GM12874 (cell line): ENCODE measurements around the gene C3orf18.

ENCODE experiments used
- TF ChIP-seq, protein P1 (sequence below): IDR thresholded peaks from 2 replicates; pipeline ENCODE4 v1.5.1; 2011; ENCODE audit warnings: low read depth, mild to moderate bottlenecking, control low read depth, low read length, moderate library complexity; ENCODE audit not compliant: insufficient read depth

C3orf18 gene

DNA sequence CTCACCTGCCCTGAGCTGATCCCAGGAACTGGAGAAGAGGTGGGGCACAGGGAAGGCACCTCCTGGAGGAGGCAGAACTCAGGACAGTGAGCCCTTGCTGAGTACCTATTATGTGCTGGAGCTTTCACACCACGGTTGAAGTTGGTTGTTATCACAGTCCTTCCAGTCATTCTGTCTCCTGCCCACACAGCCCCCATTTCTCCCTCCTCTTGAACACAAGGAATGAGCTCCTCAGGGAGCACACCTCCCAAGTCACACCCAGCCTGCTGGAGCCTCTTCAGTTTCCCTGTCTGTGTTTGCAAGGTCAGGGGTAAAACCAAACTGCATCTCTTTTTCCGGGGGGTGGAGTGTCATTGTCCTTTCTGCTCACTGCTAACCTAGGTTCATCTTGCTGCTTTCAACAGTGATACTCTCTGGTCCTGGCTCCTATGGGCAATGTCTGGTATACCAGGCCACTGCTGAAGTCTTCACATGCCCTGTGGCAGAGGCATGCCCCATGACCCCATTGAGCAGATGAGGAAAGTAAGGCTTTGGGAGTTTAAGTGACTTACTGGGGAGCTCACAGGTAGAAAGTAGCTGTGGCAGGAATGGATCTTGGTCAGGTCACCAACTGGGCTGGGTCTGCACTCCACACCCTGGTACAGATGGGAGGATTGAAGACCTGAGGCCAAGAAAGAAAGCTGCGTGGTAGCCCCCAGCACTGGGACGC is 30.0 kb downstream of the C3orf18 start:
- TF ChIP-seq, protein P1, sequence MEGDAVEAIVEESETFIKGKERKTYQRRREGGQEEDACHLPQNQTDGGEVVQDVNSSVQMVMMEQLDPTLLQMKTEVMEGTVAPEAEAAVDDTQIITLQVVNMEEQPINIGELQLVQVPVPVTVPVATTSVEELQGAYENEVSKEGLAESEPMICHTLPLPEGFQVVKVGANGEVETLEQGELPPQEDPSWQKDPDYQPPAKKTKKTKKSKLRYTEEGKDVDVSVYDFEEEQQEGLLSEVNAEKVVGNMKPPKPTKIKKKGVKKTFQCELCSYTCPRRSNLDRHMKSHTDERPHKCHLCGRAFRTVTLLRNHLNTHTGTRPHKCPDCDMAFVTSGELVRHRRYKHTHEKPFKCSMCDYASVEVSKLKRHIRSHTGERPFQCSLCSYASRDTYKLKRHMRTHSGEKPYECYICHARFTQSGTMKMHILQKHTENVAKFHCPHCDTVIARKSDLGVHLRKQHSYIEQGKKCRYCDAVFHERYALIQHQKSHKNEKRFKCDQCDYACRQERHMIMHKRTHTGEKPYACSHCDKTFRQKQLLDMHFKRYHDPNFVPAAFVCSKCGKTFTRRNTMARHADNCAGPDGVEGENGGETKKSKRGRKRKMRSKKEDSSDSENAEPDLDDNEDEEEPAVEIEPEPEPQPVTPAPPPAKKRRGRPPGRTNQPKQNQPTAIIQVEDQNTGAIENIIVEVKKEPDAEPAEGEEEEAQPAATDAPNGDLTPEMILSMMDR = no peak

DNA sequence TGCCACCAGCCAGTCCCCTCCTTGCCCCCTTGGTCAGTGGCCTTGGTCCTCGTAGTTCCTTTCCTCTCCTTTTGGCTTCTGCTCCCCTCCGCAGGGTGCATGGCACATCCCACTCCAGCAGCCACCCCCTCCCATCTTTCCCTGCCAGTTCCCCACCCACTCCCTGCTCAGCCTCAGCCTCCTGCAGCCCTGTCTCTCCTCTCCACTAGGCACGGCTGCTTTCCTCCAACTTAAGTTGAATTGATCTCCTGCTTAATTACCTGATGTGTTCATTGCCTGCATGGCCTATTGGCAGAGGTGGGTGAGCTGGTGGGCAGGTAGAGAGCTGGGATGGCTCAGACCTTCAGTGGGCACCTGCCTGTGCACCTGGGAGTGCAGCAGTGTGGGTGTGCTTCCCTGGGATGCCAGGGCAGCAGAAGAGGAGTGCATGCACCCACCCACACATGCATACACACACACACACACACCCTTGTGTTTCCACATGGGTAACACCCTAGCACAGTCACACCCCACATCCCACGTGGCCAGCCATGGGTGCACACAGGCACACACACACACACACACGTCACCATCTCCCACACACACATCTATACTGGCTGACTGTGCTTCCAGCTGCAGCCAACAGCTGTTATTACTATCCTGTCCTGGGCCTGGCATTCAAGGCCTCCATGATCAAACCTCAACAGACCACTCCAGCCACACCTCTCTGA is 30.9 kb downstream of the C3orf18 start:
- TF ChIP-seq, protein P1 = no peak

- TF ChIP-seq, protein P1 = no peak
Measured at GRCh38 chr3:50534681-50535330, 32.7 kb downstream of the C3orf18 start.

- TF ChIP-seq, protein P1 = no peak
Measured at GRCh38 chr3:50533807-50534461, 33.6 kb downstream of the C3orf18 start.

DNA sequence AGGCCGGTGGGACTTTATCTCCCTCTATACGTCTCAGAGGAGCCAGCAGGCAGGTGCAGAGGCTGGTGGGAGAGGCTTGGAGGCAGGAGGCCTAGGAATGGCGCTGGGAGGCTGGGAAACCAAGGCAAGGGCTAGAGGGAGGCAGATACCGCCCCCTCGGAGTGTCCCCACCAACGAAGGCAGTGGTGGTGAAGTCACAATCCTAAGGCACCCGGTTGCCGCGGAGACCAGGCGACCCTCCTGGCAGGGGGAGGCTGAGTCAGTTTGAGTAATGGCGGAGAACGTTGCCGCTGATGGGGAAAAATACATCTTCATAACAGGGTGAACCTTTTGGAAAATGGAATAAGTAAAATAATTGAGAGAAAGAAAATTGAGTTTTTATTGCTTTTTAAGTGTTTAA is 34.2 kb downstream of the C3orf18 start:
- TF ChIP-seq, protein P1 = no peak

DNA sequence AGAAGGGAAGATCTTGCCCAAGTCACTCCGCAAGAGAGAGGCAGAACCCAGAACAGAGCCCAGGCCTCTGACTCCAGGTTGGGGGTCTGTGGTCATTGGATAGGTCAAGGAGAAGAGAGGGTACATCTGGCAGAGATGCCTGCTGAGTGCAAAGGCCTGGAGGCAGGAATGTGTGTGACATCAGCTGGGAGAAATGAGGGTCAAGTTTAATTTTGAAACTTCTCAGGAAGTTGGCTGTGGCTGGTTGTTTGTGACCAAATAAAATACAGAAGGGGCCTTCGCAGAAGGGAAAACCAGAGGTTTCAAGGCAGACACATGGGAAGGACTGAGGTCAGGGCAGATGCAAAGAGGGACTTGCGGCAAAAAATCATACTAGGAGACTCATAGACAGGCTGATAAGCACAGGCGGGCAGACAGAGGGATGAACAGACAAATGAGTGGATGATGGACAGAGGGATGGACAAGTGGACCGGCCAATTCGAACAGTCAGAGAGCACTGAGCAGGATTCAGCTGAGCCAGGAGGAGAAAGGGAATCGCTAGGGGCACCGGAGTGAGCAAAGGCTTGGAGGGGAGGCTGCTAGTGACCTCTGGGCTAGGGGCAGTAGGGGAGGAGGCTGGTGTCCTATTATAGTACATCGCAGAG is 35.4 kb downstream of the C3orf18 start:
- TF ChIP-seq, protein P1 = no peak
